CD4-positive, alpha-beta T cell treated with Interferon gamma for 1 hour (primary cell): Measurements from ENCODE around the gene TBC1D25.

Experiments
- DNase-seq: peaks from one replicate; pipeline ENCODE4 v3.0.0-alpha.2; 2020

The TBC1D25 gene

DNA sequence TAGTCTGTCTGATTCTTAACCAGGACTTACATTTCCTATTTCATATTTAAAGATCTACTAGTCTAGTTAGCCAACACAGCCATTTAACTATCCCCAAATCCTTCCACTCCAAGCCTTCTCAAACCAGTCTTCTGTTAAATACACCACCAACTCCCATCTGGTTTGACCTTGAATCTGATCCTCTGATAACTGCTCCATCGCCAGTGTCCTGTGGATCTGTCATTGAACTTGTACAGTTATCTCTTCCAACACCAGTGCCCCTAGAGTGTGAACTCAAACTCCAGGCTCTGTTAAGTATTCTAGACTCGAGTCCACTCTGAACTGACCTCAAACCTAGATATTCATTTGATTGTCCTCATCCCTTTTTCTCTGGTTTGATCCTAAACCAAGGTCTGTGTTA lies 72.2 kb downstream of the TBC1D25 start:
- DNase-seq: no peak
